ENCODE results near the gene KLHDC9.

DNA sequence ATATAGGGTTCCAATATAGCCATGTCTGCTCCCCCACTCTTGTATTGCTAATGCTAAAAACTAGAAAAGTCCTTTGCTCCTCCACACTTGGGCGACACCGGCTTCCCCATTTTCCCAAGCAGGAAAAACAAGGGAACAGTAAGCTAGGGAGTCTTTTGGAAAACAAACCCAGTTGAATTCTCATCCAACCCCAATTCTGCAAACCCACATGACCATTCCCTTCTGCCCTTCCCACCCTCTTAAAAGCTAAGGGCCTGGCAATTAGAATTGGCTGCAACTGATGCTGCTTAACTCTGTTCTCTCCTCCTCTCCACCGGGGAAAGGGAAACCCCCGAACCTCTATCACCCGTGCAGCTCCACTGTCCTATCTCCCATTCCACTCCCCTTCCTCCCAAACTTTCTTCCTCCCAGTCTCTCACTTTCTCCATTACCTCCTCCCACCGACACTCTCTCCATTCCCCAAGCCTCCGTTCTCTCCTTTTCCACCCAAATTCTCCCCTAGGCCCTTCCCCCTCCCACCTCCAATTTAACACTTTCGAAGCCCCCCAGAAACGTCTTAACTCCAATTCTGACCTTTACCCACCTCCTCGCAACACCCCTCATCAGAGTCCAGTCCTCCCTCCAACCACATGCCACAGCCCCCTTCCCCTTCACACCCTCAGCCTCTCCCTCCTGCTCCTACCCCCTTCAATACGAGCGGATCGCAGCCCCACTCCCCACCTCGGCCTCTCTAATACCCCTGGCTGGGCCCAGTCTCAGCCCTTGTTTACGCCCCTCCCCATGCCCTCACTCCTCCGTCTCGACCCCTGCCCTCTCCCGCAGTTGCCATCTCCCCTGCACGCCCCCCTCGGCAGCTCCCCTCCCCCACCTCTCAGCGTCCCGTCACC, 33.6 kb downstream of the KLHDC9 start:
- TF ChIP-seq, protein P1, sequence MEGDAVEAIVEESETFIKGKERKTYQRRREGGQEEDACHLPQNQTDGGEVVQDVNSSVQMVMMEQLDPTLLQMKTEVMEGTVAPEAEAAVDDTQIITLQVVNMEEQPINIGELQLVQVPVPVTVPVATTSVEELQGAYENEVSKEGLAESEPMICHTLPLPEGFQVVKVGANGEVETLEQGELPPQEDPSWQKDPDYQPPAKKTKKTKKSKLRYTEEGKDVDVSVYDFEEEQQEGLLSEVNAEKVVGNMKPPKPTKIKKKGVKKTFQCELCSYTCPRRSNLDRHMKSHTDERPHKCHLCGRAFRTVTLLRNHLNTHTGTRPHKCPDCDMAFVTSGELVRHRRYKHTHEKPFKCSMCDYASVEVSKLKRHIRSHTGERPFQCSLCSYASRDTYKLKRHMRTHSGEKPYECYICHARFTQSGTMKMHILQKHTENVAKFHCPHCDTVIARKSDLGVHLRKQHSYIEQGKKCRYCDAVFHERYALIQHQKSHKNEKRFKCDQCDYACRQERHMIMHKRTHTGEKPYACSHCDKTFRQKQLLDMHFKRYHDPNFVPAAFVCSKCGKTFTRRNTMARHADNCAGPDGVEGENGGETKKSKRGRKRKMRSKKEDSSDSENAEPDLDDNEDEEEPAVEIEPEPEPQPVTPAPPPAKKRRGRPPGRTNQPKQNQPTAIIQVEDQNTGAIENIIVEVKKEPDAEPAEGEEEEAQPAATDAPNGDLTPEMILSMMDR (conservative IDR thresholded peaks at IDR 0.05 in 1 of 2, IDR thresholded peaks at IDR 0.05 in 1 of 2; ENCODE audit: low read depth in 1 of 2, low read length in 2 of 2) = no peak
- no peak for TF ChIP-seq EZH2 (IDR thresholded peaks at IDR 0.05; ENCODE audit: low read length, missing control alignments)

Data from fibroblast of lung (primary cell).